WI38 (cell line): ENCODE data around the gene KCTD1.

ENCODE experiments used
- H3K4me3 ChIP-seq: 2 replicates; pipeline ENCODE4 v1.5.1; 2011; ENCODE audit warnings: low read depth, mild to moderate bottlenecking, control low read depth, low read length
- TF ChIP-seq, protein P1 (sequence below): IDR thresholded peaks from 2 replicates; pipeline ENCODE4 v1.5.1; 2012; ENCODE audit warnings: low read depth, mild to moderate bottlenecking, control low read depth, low read length

The KCTD1 gene

DNA sequence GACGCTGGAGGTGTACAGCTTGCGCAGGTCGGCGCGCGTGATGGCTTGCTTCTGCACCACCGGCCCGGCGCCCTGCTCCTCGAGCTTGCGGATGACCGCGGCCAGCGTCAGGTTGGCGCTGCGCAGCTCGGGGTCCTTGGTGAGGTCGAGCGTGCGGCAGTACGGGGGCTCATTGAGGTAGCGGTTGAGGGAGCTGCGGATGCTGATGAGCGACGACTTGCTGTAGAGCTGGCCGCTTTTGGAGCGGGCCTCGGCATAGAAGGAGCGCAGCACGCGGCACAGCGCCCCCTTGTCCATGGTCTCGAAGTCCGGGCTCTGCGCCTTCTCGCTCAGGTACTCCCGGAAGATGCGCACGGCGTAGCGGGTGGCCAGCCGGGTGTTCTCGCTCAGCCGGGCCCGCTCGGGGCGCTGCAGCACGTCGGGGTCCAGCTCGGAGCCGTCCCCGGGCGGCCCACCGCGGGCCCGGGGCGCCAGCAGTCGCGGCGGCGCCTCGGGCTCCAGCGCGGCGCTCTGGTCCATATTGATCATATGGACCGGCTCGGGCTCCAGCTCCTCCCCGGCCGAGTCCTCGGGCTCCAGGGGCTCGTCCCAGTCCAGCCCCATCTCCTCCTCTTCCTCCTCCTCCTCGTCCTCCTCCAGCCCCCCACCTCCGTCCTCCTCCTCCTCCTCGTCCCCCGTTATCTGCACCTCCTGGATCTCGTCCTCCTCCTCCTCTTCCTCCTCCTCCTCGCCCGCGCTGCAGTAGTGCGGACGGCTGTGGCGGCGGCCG lies 523 bp downstream of the KCTD1 start:
- peak overlapping the region; percentile 69 for H3K4me3 ChIP-seq
- TF ChIP-seq, protein P1, sequence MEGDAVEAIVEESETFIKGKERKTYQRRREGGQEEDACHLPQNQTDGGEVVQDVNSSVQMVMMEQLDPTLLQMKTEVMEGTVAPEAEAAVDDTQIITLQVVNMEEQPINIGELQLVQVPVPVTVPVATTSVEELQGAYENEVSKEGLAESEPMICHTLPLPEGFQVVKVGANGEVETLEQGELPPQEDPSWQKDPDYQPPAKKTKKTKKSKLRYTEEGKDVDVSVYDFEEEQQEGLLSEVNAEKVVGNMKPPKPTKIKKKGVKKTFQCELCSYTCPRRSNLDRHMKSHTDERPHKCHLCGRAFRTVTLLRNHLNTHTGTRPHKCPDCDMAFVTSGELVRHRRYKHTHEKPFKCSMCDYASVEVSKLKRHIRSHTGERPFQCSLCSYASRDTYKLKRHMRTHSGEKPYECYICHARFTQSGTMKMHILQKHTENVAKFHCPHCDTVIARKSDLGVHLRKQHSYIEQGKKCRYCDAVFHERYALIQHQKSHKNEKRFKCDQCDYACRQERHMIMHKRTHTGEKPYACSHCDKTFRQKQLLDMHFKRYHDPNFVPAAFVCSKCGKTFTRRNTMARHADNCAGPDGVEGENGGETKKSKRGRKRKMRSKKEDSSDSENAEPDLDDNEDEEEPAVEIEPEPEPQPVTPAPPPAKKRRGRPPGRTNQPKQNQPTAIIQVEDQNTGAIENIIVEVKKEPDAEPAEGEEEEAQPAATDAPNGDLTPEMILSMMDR, result 0 out of 2 replicates have a peak, but pooled peaks have one; percentile 9

DNA sequence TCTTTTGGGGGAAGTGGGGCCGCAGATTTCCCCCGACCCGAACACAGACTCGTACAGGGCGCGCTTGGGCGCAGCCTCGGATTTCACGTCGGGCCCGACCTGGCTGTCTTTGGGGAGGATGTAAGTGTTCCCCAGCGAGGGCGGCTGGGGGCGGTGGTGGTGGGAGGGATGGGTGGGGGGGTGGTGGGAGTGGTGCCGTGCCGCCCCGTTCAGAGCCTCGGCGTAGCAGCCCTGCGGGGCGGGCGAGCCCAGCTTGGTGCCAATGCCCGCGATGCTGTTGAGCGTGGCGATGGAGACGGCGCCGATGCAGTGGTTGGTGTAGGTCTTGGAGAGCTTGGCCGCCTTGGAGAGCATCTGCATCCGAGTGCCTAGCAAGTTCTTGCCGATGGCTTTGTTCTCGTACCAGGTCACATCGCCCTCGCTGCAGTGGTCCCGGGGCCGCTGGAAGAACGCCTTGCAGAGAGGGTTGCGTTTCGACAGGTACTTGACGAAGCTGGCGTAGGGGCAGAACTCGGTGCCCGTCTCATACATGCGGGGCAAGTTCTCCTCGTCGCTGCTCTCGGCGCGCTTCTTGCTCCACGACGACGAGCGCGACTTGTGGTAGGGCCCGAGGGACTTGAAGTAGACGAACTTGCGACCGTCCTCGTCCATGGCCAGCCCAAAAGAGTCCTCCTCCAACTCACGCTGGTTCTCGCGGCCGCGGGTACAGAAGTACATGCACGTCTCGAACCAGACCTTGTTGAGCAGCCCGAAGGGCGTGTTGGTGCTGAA lies 1.3 kb downstream of the KCTD1 start:
- TF ChIP-seq, protein P1, result no peak
- H3K4me3 ChIP-seq, result peak overlapping the region; percentile 69

DNA sequence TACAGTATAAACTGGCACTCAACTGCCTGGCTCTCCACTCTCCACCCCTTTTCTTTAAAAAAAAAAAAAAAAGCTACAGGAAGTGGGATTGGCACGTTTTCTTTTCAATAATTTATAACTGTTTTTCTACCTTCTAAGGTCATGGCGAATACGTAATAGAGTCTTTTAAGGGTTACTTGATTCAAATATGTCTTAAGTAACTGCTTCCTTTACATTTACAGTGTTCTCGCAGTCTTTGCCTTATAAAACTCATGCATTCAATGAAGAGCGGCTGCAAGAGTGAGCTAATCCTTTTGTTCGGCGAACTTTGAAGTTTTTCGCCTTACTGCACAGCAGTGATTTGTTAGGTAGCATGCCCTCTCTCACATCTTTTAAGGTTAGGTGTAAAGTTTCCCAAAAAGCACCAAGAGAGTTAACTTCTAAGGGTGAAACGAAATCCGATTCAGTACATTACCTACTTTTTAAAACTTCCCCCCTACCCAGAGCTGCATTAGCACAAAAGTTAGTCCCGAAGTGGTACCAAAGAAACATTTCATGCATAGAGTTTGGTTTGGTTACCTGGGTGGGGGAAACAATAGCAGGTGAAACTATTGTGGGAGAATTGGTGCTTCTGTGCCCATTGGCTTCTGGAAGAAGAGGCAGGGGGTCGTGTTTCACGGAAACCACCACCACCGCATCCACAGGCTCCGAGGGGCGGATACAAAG lies 2.0 kb downstream of the KCTD1 start:
- H3K4me3 ChIP-seq, result no peak overlapping the region
- TF ChIP-seq, protein P1, result no peak

DNA sequence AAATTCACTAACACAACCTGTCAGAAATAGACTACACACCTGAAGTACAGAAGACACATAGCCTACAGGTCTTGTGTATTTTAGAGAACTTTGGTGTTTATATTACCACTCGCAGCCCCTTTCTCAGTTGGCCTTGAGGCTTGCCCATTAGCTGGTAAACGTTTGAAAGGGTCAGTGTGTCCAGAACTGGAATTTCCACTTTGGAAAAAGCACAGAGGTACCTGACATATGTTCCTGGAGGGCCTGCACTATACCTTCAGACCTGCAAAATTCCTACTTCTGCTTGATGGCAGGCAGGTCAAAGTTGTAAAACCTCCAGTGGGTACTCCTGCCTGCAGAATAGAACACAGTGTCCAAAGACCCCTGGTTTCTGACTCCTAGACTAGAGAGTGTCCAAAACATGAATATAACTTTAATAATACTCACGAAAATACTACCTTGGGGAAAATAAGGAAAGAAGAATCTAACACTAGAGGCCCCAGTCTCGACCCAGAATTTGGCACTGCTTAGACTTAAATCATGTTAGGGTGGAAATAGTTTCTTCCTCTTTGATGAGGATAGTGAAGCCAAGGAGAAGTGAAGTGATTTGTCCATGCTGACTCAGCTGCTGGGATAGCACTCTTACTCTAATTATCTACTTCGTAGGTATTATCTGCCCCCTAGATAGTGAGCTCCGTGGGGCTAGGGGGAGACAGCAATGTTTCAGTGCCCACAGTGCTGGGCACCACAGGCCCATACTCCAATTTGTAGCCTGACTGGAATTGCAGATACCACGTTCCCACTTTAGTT lies 2.8 kb downstream of the KCTD1 start:
- no peak overlapping the region for H3K4me3 ChIP-seq

DNA sequence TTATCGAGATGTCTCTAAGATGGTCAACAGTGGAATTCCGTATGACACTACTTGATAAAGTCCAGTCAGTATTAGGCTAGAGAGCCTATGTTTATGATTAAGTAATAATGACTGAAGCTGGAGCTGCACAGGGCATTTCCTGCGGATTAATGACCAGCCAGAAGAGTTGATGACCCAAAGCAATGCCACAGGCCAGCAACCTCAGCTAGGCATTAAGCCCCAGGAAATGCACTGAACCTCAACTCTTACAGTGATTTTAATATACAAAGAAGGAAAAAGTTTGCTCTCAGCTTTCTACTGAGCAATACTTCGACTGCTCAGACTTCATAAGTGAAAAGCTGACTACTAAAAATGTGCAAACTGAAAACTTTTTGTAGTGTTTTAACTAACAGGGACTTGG lies 3.9 kb downstream of the KCTD1 start:
- TF ChIP-seq, protein P1, result no peak
- H3K4me3 ChIP-seq, result no peak overlapping the region

More for the DNA sequence above, 2.8 kb downstream of the KCTD1 start:
- TF ChIP-seq, protein P1, result no peak

DNA sequence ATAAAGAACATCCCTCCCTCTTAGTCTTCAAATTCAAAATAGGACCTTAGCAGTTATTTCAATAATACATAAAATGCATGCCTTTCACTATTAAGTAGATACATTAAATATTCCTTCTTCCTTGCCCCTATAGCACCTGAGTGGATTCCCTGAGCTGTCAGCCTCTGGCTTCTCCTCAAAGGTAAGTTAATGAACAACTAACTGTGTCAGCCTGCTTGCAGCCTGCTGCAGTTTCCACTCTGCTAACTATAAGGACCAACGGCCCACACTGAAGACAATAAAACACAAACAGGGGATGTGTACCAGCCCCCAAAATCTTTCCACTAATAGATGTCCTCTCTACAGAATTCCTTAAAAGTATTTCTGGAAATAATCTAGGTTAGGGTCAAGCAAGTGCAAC lies 5.0 kb downstream of the KCTD1 start:
- H3K4me3 ChIP-seq, result no peak overlapping the region
- TF ChIP-seq, protein P1, result no peak
